HFF-Myc (cell line): ENCODE results near the gene SNTG2.
"Not testable (repeated sequence)": the region's sequence is repeated elsewhere in the genome, so short reads cannot be mapped to it uniquely, and the experiment has no call there.

Source experiments
- DNase-seq: peaks from one replicate; pipeline ENCODE4 v3.0.0-alpha.2; 2011; ENCODE audit warnings: low read depth; ENCODE audit errors: extremely low read depth
- H3K4me3 ChIP-seq: replicated peaks from 2 replicates; pipeline ENCODE4 v1.5.1; 2011; ENCODE audit warnings: low read depth, mild to moderate bottlenecking, control low read depth, low read length
- CTCF ChIP-seq: IDR thresholded peaks from 2 replicates; pipeline ENCODE4 v1.5.1; 2012; ENCODE audit warnings: mild to moderate bottlenecking, low read depth, low read length, control low read depth; ENCODE audit errors: missing control alignments

Gene SNTG2

GRCh38 chr2:1091895-1092585 is 141.4 kb downstream of the SNTG2 start:
- no peak for TF ChIP-seq CTCF
- H3K4me3 ChIP-seq: no peak overlapping the region
- no peak for DNase-seq

DNA sequence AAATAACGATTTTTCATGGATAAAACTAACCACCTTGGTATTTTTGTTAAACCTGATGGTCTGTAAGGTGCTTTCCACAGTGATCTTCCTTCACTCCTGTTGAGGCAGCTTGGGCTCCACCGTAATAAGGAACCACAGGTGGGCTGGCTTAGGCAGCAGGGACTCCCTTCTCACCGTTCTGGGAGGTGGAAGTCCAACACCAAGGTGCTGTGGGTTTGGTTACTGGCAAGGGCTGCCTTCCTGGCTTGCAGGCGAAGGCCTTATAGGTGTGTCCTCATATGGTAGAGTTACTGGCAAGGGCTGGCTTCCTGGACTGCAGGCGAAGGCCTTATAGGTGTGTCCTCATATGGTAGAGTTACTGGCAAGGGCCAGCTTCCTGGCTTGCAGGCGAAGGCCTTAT is 143.0 kb downstream of the SNTG2 start:
- DNase-seq, H3K4me3 ChIP-seq: not testable (repeated sequence)

- no peak overlapping the region for H3K4me3 ChIP-seq
- TF ChIP-seq CTCF: no peak
- no peak for DNase-seq
Observed at GRCh38 chr2:1097101-1097500, 146.5 kb downstream of the SNTG2 start.

DNA sequence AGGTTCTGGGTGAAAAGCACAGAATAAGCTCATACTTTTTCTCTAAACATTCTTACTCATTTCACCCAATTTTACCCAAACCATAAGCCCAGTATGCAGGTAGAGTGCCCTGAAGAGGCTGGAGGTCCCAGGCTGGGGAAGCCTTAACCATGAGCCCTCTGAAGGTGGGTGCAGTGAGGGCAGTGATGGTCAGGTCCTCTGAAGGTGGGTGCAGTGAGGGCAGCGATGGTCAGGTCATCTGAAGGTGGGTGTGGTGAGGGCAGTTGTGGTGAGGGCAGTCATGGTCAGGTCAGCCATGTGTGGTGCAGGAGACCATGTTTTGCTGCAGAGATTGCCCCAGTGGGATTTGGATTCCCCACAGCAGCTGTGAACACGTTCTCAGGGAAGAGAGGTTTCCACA is 148.8 kb downstream of the SNTG2 start:
- DNase-seq: no peak
- H3K4me3 ChIP-seq: no peak overlapping the region
- no peak for TF ChIP-seq CTCF

DNA sequence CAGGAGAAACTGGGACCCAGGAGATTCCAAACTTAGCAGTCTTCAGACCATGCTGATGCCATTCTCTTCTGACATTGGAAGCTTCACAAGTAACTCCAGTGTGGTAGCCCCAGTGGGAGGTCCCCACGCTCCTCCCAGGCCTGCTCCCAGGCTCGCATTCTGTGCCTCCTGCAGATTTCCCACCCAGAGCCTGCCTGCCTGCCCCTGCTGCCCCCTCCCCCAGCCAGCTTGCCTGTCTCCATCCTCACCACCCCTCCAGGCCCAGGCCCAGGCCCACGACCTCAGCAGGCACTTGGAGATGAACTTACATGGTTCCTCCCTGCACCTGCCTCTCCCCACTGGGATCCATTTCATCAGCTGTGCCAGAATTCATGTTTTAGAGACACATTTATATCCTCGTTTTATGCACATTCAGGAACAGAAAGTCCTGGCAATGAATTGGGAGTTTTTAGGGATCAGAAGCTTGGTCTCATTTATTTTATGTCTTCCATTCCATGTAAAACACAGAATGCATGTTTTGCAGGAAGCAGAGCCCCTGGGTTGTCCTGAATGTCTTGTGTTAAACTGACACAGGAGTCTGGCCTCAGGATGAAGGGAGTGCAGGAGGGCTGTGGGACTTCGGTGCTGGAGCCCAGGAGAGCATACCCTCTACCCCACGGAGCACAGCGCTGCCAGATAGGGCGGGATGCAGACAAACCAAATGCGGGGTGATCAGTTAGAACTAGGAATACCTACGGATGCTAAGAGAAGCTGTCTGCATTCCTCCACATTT is 150.5 kb downstream of the SNTG2 start:
- DNase-seq: no peak
- no peak overlapping the region for H3K4me3 ChIP-seq
- TF ChIP-seq CTCF: no peak

GRCh38 chr2:1101982-1102590 is 151.4 kb downstream of the SNTG2 start:
- no peak overlapping the region for H3K4me3 ChIP-seq
- DNase-seq: no peak
- TF ChIP-seq CTCF: no peak

GRCh38 chr2:1104364-1104763 is 153.7 kb downstream of the SNTG2 start:
- TF ChIP-seq CTCF: no peak
- no peak for DNase-seq
- H3K4me3 ChIP-seq: no peak overlapping the region

DNA sequence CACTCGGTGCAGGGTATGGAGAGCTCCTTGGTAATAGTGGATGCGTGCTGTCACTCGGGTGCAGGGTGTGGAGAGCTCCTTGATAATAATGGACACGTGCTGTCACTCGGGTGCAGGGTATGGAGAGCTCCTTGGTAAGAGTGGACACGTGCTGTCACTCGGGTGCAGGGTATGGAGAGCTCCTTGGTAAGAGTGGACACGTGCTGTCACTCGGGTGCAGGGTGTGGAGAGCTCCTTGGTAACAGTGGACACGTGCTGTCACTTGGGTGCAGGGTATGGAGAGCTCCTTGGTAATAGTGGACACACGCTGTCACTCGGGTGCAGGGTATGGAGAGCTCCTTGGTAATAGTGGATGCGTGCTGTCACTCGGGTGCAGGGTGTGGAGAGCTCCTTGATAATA is 155.7 kb downstream of the SNTG2 start:
- DNase-seq: not testable (repeated sequence)

More for the DNA sequence above, 155.7 kb downstream of the SNTG2 start:
- not testable (repeated sequence) for H3K4me3 ChIP-seq
